Ramos (cell line): ENCODE measurements around the gene PACRG.

Experiments used
- in situ Hi-C: fragments of 300-500 bp; cut with MboI; formaldehyde crosslinking; loops from one replicate; pipeline ENCODE4 v1.14.3; 2022; ENCODE audit warnings: low sequenced_read_pairs; ENCODE audit not compliant: unreplicated experiment

Gene PACRG

DNA sequence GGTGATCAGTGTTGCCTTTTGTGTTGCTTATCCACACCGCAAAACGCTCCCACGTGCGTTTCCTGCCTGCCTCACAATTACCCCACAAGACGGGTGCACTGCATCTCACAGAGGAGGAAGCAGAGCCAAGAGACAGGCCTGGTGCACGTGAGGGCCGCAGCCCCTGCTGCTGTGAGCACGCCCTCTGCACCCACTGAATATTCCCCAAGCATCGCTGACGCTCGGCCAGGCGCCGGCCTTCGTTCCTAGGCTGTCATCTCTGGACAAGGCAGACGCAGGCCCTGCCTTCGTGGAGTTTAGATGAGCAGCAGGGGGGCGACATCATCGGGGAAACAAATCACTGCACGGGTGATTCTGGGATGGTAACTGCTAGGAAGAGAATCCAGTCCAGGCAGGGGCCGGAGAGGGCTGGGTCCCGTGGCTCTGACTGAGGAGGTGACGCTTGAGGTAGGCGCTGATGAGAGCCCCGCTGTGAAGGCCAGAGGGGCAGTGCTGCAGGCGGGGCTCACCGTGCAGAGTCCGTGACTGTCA lies 524.4 kb downstream of the PACRG start:
- in situ Hi-C loops, result no loop called here

DNA sequence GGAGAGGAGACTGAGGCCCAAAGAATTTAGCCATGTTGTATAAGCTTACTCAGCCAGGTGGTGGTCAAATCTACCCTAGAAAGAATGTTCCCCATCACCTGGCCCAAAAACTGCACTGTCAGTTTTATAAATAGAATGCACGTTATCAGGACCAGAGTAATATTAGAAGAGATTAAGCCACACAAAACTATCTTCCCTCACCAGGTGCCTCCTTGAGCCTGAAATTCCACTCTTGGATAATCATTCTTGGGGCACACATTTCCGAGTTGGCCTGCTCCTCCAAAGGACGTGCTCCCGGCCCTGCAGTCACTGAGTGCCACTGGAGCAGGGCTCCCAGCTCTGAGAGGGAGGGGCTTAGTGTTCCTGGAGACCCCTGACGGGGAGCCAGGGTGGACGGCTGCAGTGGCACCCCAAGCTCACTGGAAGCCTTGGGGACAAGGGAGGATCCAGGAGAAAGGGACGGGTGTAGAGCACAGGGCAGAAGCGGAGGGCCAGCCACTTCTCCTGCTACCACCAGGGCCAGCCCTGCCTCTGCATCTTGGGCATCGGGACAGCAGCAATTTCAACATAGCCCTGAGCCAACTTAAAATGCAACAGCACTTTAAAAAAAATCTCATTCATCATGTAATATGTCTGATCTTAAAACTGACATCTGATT lies 525.9 kb downstream of the PACRG start:
- in situ Hi-C loops, result no loop called here

DNA sequence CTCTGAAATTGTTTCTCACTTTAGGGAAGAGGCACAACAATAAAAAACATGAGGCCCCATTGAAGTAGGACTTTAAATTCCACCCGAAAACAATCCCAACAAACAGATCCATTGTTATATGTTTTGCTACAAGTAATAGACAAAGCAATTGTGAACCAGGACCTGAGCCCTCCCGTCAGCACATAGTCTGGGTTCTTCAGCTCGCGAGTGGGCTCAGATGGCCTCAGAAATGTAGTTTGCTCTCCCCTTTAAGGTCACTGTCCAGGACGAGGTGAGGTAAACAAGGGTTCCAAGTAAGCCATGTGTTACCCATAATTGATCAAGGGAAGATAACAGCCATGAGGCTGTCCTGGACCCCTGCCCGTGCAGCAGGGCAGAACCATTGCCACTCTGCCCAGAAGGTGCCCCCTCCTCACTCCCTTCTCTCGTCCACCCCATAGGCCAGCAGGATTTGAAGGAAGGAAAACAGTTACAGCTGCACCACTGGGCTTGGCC lies 526.6 kb downstream of the PACRG start:
- in situ Hi-C loops, result no loop called here

DNA sequence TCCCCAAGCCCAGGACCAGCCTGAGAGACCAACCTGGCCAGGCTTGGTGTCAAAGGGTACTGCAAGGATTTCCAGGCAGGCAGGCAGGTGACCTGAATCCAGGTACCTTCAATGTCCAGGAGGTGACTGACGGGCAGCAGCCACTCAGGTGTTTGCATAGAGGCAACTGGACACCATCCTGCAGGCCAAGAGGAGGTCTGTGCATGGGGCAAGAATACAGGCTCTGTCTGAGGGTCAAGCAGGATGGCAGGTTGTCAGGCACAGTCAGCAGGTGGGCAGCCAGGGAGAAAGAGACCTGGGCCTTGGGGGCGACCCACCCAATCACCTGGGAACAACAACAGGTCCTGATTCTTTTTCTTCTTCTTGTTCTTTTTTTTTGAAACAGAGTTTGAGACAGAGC lies 527.5 kb downstream of the PACRG start:
- in situ Hi-C loops, result no loop called here

DNA sequence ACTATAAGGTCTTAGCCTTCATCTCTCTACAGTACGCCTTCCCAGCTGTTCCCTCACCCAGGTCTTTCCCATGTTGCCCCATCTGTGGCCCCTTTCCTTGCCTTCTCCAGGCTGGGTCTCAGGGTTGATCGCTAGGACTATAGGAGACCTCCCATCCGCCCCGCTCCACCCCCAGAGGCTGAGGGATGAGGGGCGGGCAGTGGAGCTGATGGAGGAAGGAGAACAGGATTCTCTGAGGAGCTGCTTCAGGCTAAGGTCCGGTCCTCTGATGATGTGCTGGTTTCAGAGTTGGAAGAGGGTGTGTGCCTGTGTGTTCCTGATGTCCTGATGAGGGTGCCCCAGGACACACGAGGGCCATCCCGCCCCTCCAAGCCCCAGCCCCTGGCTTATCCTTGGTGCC lies 531.9 kb downstream of the PACRG start:
- in situ Hi-C loops, result no loop called here

DNA sequence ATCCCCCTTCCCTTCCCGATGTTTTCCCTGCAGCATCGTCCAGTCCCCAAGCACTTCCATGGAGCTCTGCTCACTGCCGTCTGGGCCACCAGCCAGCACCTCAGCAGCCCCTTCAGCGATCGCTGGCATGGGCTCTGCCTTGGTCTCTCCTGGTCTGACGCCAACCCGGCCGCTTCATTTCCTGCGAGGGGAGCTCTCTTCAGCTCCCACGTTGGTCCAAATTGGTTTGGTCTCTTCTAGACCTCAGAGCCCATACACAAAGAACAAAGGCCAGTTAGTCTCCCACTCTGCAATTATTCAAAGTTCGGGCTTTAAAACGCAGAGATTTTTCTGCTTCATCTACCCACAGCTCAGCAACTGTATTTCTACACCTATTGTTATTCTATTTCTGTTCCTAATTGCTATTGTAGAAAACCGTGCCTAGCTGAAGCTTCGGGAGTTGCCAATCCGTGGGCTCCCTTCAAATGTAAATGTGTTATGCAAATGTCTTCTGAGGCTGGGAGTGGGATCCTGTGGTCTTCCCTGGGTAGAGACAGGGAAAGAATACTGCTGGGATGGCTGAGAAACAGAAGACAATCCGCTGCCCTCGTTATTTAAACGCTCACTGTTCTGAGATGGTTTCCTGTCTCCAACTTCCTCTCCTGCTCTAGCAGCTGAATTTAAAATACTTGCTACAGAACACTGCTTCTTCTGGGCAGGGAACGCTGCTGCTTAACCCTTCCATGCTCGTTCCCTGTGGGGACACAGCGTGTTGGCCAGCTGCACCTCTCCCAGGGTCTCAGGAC lies 532.5 kb downstream of the PACRG start:
- in situ Hi-C loops, result no loop called here

DNA sequence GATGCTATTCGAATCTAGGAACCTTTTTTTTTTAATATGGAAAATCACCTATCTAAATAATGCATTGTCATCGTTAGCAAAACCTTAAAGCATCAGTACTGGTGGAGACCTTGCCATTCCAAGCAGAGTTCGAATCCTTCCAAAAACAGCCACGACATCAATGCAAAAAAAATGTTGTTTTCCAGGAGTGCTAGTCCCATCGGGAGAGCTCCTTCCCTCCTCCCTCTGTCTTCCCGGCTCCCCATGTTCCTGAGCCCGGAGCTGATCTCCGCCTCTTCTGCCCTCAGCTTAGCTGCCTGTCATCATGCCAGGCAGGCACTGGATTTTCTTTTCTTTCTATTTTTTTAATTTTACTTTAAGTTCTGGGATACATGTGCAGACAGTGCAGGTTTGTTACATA lies 533.1 kb downstream of the PACRG start:
- in situ Hi-C loops, result no loop called here

DNA sequence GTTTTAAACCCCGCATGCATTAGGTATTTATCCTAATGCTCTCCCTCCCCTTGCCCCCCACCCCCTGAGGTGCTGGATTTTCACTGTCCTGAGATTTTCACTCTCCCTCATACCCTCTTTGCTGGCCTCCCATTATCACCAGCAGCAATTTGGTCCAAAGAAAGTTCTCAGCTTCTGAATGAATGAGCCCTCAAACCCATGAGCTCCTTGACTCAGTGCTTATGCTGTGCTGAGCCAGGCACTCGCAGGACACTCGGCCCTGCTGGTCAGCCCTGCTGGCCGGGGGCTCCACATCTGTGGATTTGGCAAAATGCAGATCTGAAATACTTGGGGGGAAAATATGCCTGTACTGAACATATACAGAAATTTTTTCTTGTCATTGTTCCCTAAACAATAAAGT lies 533.6 kb downstream of the PACRG start:
- in situ Hi-C loops, result no loop called here

DNA sequence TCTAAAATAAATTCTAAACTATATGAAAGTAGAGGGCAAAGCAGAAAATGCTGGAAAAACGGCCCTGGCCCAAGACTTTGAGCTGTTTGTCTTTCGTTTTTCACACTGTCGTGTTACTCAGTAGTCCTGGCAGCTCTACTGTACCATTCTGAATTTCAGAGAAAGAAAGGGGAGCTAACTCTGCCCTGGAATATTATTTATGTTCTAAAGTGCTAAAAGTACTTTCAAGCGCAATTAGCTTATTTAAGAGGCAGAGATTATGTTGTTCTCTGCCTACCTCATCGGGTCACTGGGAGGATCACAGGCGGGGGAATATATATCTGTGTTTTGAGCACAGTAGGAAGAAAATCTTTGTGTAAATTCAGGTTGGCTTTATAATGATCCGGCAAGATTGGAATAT lies 534.3 kb downstream of the PACRG start:
- in situ Hi-C loops, result no loop called here

DNA sequence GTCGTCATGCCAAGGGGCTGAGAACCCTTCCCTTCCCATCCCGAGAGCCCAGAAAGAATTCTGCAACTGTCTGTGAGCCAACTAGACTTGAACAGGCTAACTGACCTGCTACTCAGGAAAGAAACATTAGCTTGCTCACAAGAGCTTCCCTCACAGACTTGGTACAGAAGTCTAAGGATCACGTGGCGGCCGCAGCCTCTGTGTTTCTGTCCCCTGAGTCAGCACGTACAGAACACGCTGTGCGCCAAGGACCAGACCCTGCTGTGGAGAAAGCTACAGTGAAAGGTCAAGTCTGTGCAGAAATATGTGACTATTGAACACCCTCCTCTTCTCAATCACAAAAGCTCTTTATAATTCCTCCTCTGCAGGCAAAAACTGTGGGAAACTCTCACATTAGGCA lies 535.4 kb downstream of the PACRG start:
- in situ Hi-C loops, result no loop called here

DNA sequence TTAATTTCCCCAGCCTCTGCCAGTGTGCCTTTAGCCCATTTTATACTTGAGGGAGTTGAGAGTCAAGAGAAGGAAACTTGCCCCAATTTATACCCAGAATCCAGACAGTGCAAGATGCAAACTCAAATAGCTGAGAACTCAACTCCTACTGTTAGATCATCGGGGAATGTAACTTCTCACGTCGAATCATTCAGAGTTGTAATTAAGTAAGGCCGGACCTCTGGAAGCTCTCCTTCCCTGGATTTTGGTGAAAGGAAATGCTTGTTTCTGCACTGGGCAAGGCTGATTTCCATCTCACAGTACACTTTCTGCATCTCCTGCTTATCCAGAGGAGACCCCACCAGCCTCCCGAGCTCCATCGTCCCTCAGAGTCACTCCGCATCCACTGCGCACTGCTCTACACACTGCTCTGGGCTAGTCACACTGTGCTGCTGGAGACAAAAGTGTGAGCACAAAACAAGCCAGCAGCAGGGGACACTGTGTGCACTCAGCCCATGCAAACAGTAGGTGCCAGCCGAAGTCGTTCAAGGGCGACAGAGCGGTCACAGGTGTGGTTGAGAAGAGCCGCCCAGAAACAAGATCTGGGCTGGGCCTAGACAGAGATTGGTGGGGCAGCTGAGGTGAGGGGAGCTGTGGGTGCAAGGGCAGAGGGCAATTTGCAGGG lies 536.4 kb downstream of the PACRG start:
- in situ Hi-C loops, result no loop called here

DNA sequence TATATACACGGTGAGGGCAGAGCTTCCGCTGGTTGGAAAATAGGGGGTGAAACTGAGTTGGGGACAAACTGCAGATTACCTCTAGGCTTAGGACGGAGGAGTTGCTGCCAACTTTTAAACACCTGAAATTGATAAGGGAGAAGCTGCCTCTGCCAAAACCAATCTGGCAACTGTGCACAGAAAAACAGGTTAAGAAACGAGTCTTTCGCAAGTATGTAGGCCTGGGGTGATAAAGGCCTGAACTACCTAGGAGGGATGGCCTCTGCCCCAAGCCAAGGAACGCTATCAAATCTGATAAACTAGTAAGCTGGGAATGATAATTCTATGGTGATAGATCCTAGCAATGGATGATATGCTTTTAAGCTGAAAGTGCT lies 536.9 kb downstream of the PACRG start:
- in situ Hi-C loops, result no loop called here

DNA sequence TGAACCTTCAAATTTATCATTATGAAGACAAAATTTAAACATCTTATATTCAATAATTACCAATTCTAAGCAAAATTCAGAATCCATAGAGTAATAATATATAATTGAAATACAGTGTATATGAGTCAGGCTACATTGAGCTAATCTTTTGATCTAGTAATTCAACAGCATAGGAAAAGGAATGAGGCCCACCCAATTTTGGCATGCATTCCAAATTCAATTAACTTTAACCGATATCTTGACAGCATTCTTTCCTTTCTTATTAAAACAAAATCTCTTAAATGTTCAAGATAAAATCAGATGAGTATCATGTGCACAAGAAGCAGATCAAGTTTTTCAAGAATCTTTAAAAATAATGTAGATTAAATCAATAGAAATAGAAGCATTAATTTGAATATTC lies 553.9 kb downstream of the PACRG start:
- in situ Hi-C loops, result no loop called here

DNA sequence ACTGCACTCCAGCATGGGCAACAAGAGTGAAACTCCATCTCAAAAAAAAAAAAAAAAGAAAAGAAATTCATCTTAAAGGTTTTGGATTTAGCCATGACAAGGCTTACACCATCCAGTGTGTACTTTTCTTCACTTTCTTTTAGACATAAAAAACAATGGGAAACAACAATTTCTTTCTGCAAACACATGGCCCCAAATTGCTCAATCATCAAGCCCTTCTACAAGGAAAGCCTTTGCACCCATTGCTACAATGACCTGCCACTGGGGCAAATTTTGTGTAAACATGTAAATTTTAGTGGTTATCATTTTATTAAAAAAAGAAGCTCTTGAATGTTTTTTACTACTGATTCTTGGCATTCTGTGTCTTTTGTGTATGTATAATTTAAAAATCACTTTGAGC lies 554.9 kb downstream of the PACRG start:
- in situ Hi-C loops, result no loop called here

DNA sequence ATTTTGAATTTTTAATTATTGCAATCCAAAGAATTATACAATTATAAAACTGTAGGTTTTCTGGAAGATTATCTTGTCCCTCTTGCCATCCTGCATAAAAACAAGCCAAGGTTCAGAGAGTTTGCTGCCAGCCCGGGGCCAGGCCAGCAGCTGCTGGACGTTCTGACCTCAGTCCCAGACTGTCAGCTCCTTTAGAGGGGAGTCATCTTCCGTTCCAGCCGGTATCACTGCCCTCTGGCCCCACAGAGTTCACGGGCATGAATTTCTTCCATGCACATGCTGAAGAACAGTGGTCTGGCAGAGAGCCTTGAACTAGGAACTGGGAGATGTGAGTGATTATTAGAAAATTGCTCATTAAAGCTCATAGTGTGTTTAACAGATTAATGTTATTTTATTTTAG lies 556.4 kb downstream of the PACRG start:
- in situ Hi-C loops, result no loop called here

DNA sequence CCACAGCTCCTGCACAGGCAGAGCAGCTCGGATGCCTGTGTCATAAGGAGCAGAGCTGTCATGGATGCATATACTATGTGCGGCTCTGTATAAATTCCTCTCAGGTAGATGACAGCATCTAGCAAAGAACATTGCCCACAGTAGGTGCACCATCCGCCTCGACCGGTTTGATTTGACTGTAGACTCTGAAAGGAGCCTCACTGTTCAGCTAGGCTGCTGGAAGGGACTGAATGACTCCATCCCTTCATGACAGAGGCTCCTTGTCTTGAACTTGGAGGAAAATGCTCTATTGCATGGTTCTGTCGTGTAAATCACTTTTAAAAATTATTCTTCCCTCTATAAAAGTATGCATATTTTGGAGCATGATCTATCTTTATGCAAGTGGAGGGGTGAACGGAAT lies 557.9 kb downstream of the PACRG start:
- in situ Hi-C loops, result no loop called here

DNA sequence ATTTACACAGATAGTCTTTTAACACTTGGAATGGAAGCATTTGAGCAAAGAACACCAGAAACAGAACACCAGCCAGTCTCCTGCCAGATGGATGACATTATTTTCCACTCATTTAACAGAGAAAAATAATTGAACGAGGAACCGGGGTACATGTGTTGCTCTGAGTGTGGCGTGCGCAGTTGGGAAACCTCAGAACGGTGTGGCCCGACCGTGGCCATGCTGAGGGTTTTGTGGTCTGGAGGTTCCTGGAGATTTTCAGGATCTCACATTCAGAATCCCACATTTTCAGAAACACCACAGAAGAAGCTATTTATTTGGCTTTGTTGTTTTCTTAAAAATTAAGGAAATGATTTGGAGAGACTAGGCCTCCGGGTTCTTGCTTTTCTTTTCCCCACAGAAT lies 559.9 kb downstream of the PACRG start:
- in situ Hi-C loops, result no loop called here

DNA sequence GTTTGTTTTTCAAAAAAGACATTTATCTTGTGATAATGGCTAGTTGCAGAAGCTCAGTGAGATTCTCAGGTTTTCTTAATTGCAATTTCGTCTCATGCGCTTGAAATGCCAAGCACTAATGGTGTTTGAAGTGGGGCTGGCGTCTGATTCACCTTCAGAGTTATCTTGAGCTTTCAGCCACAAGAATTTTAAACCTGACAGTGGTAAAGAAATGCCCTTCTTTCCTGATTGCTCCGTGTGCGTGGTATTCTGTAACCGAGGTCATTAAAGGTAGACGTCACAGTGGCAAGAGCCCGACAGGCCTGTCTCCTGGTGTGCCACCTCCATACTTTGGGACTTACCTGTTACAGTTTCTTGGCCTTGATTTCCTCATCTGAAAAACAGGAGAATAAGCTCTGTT lies 560.3 kb downstream of the PACRG start:
- in situ Hi-C loops, result no loop called here

DNA sequence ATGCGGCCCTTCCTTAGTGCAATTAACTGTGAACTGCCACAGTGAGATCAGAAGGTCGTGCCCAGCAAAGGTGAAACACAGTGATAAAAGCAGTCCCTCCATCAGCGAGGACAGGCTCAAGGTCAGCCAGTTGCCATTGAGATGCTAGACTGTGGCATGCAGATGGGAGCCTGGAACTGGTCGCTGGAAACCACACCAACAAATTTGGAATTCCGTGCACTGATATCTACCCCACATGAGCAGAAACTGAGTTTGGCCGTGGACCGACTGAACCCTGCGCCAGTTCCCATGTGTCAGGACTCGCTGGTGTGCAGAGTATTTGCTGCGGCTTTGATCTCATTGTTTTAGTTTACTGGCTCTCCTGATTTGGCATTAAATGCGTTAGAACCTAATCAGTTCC lies 561.1 kb downstream of the PACRG start:
- in situ Hi-C loops, result no loop called here

DNA sequence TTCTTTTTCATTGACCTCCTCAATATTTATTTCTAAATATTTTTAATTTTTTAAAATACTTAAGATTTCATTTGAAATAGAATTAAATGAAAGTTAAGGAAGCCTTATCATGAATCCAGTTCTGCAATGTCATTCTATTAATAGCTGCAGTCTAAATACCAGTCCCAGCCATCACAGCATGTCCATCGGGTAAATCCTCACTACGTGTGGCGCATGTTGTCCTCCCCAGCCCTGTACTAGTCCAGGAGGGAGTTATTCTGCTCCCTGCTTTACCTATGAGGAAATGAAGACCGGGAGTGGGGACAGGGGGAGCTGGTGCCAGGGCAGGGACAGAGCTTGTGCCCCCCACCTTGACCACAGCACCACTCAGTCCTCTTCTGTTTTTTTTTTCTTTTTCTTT lies 561.7 kb downstream of the PACRG start:
- in situ Hi-C loops, result no loop called here

DNA sequence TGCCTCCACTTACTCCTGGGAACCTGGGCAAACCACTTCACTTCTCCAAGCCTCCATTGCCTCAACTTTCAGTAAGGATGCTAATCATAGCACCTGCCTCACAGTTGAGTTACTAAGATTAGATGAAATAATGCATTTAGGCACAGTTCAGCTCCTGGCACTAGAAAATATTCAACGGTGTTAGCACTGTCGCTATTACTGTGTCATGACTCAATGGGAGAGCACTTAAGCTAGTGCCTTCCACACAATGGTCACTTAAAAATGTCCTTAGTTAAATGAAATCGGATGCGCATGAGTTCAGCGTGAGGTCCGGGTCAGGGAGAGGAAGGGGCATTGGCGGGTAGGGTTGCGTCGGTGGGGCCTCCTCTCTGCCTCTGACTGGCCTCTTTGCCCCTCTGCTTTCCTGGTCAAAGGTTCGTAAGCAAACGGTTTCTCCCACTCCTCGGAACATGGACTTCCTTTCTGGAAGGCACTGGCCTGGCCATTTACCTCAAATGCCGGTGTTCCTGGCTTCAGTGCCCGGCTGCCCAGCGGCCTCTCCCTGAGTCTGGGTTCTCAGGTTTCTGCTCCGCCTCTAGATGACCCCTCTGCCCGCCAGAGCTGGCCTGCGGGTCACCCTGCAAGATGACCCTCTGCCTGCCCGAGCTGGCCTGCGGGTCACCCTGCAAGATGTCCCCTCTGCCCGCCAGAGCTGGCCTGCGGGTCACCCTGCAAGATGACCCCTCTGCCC lies 562.9 kb downstream of the PACRG start:
- in situ Hi-C loops, result no loop called here
